GM23338 (cell line): ENCODE results near the gene CTNND2. TPM values are rescaled to one million over a fixed set of nuclear protein-coding genes. Genes with fewer than 3 reads are reported as not detected.

ENCODE experiments used
- ATAC-seq: fragments of 200-7000 bp; cut with Tn5 transposase; 3 replicates; pipeline ENCODE4 v1.9.1; 2020
- DNase-seq: peaks from one replicate; pipeline ENCODE4 v3.0.0-alpha.2; 2015; ENCODE audit warnings: low spot score
- H2AFZ ChIP-seq: fragments of 200-600 bp; sonication (generic); 2 replicates; pipeline ENCODE4 v1.8.0; 2016; ENCODE audit warnings: antibody characterized with exemption, mild to moderate bottlenecking, moderate library complexity
- H3F3A ChIP-seq: fragments of 200-600 bp; sonication (generic); replicated peaks from 2 replicates; pipeline ENCODE4 v1.8.0; 2017; ENCODE audit warnings: antibody characterized with exemption, mixed run types, low read depth
- H3K27ac ChIP-seq: fragments of 200-600 bp; sonication (generic); 2 replicates; pipeline ENCODE4 v1.6.1; 2016; ENCODE audit warnings: low read depth
- H3K27me3 ChIP-seq: fragments of 200-600 bp; sonication (generic); 2 replicates; pipeline ENCODE4 v1.8.0; 2016; ENCODE audit warnings: mild to moderate bottlenecking, mixed run types, moderate library complexity; ENCODE audit not compliant: insufficient read depth
- H3K36me3 ChIP-seq: fragments of 200-600 bp; sonication (generic); 2 replicates; pipeline ENCODE4 v1.8.0; 2016; ENCODE audit warnings: mild to moderate bottlenecking; ENCODE audit not compliant: insufficient read depth
- H3K4me1 ChIP-seq: fragments of 200-600 bp; sonication (generic); 2 replicates; pipeline ENCODE4 v1.8.0; 2016; ENCODE audit warnings: mild to moderate bottlenecking, moderate library complexity; ENCODE audit not compliant: insufficient read depth
- H3K4me2 ChIP-seq: fragments of 200-600 bp; sonication (generic); 2 replicates; pipeline ENCODE4 v1.7.1; 2017; ENCODE audit warnings: mixed run types
- H3K4me3 ChIP-seq: fragments of 200-600 bp; sonication (generic); 2 replicates; pipeline ENCODE4 v1.6.1; 2016; ENCODE audit warnings: mixed run types
- H3K79me2 ChIP-seq: fragments of 200-600 bp; sonication (generic); replicated peaks from 2 replicates; pipeline ENCODE4 v1.8.0; 2017; ENCODE audit warnings: mild to moderate bottlenecking; ENCODE audit not compliant: insufficient read depth
- H3K9me2 ChIP-seq: fragments of 200-600 bp; sonication (generic); 2 replicates; pipeline ENCODE4 v1.8.0; 2017; ENCODE audit not compliant: insufficient read depth
- H4K20me1 ChIP-seq: fragments of 200-600 bp; sonication (generic); replicated peaks from 2 replicates; pipeline ENCODE4 v1.8.0; 2017; ENCODE audit warnings: mild to moderate bottlenecking; ENCODE audit not compliant: insufficient read depth
- H3K27ac Mint-ChIP-seq: 2 replicates; pipeline ENCODE4 v1.8.0; 2020; ENCODE audit warnings: inconsistent platforms, mild to moderate bottlenecking, moderate library complexity, mixed read lengths
- H3K27me3 Mint-ChIP-seq: 3 replicates; pipeline ENCODE4 v1.8.0; 2022; ENCODE audit warnings: low read depth, mild to moderate bottlenecking, moderate library complexity, mixed read lengths, inconsistent platforms; ENCODE audit not compliant: insufficient read depth, poor library complexity
- H3K36me3 Mint-ChIP-seq: 3 replicates; pipeline ENCODE4 v1.8.0; 2021; ENCODE audit warnings: low read depth, mild to moderate bottlenecking, inconsistent platforms, moderate library complexity, mixed read lengths
- H3K4me1 Mint-ChIP-seq: 3 replicates; pipeline ENCODE4 v1.8.0; 2020; ENCODE audit warnings: mild to moderate bottlenecking, inconsistent platforms, mixed read lengths
- H3K4me3 Mint-ChIP-seq: 3 replicates; pipeline ENCODE4 v1.8.0; 2021; ENCODE audit warnings: moderate library complexity, mild to moderate bottlenecking, inconsistent platforms, mixed read lengths
- H3K9me3 Mint-ChIP-seq: 3 replicates; pipeline ENCODE4 v1.8.0; 2020; ENCODE audit warnings: moderate library complexity, mild to moderate bottlenecking, inconsistent platforms, mixed read lengths
- ETS1 ChIP-seq: IDR thresholded peaks from 2 replicates; pipeline ENCODE4 v1.6.1; 2016; ENCODE audit warnings: antibody characterized with exemption
- EZH2 ChIP-seq: fragments of 200-600 bp; sonication (generic); IDR thresholded peaks from one replicate; pipeline ENCODE4 v1.8.0; 2017; ENCODE audit warnings: antibody characterized with exemption, mild to moderate bottlenecking, low read depth; ENCODE audit not compliant: unreplicated experiment
- JUNB ChIP-seq: IDR thresholded peaks from one replicate; pipeline ENCODE4 v1.6.1; 2016; ENCODE audit warnings: antibody characterized with exemption; ENCODE audit not compliant: unreplicated experiment
- NANOG ChIP-seq: IDR thresholded peaks from 2 replicates; pipeline ENCODE4 v1.6.1; 2016; ENCODE audit warnings: antibody characterized with exemption, borderline replicate concordance
- POLR2AphosphoS5 ChIP-seq: IDR thresholded peaks from 2 replicates; pipeline ENCODE4 v1.6.1; 2016; ENCODE audit warnings: antibody characterized with exemption, low read depth
- REST ChIP-seq: IDR thresholded peaks from one replicate; pipeline ENCODE4 v1.6.1; 2018; ENCODE audit warnings: antibody characterized with exemption; ENCODE audit not compliant: unreplicated experiment
- STAT1 ChIP-seq: IDR thresholded peaks from one replicate; pipeline ENCODE4 v1.6.1; 2016; ENCODE audit warnings: antibody characterized with exemption; ENCODE audit not compliant: unreplicated experiment
- ZNF114 ChIP-seq: fragments of 250-450 bp; sonication (Bioruptor Pico); IDR thresholded peaks from 2 replicates; pipeline ENCODE4 v1.5.0; 2020; ENCODE audit warnings: mild to moderate bottlenecking, moderate library complexity
- ZNF331 ChIP-seq: fragments of 250-450 bp; sonication (Bioruptor Pico); IDR thresholded peaks from 2 replicates; pipeline ENCODE4 v1.5.0; 2020; ENCODE audit warnings: low read depth, mild to moderate bottlenecking, moderate library complexity
- polyA plus RNA-seq: library from polyadenylated mRNA; unstranded; fragments of >200 nt; fragmentation: Nextera tagmentation; extraction: Ambion mirVana; gene quantifications from 2 replicates; pipeline ENCODE4 v1.2.1, GENCODE V29; 2016
- total RNA-seq: library from RNA; depleted of rRNA; stranded (reverse); fragments of >200 nt; shearing (Covaris generic); gene quantifications from 2 replicates; pipeline ENCODE4 v1.2.3, GENCODE V29; 2014
- TF ChIP-seq, protein P1 (sequence below), 2 experiments: fragments of 200-600 bp in 1 of 2; sonication (generic) in 1 of 2; conservative IDR thresholded peaks; 2 replicates each; pipeline versions ENCODE4 v1.5.1 to v1.6.1; 2016 to 2017; ENCODE audit warnings: antibody characterized with exemption in 2 of 2, low read depth in 2 of 2, mild to moderate bottlenecking in 2 of 2, moderate library complexity in 1 of 2

CTNND2 gene
- total and polyA plus RNA-seq, 2 experiments from 2014 or later = 5.1 to 7.0 TPM

GRCh38 chr5:11181940-11182339 lies 722.3 kb downstream of the CTNND2 start:
- Histone ChIP-seq H3K4me3 (no peak overlapping the region), H4K20me1 (no peaks in the 10 kb centered on the region), H3K4me2 (no peak overlapping the region), H3K9me2 (0 out of 2 replicates have a peak, but pooled peaks cover 3% of the 10 kb centered on the region), H2AFZ (no peak overlapping the region), H3K79me2 (no peaks in the 10 kb centered on the region), H3K27me3 (no peaks in the 10 kb centered on the region), H3F3A (no peaks in the 10 kb centered on the region), H3K27ac (no peak overlapping the region), H3K4me1 (no peaks in the 10 kb centered on the region), H3K36me3 (no peaks in the 10 kb centered on the region)
- Mint-ChIP-seq H3K27ac (no peak overlapping the region), H3K27me3 (peaks cover 2% of the 10 kb centered on the region), H3K36me3 (no peaks in the 10 kb centered on the region), H3K4me3 (no peak overlapping the region), H3K4me1 (no peaks in the 10 kb centered on the region; the same call in 2 of the 3 replicates), H3K9me3 (0 out of 3 replicates have a peak, but pooled peaks cover 2% of the 10 kb centered on the region)
- ATAC-seq = no peak
- TF ChIP-seq ETS1 (no peak), JUNB (no peak), REST (no peak), STAT1 (no peak), EZH2 (no peak), POLR2AphosphoS5 (no peak), ZNF114 (CRISPR knock-in tag) (no peak), NANOG (no peak)
- TF ChIP-seq, protein P1, sequence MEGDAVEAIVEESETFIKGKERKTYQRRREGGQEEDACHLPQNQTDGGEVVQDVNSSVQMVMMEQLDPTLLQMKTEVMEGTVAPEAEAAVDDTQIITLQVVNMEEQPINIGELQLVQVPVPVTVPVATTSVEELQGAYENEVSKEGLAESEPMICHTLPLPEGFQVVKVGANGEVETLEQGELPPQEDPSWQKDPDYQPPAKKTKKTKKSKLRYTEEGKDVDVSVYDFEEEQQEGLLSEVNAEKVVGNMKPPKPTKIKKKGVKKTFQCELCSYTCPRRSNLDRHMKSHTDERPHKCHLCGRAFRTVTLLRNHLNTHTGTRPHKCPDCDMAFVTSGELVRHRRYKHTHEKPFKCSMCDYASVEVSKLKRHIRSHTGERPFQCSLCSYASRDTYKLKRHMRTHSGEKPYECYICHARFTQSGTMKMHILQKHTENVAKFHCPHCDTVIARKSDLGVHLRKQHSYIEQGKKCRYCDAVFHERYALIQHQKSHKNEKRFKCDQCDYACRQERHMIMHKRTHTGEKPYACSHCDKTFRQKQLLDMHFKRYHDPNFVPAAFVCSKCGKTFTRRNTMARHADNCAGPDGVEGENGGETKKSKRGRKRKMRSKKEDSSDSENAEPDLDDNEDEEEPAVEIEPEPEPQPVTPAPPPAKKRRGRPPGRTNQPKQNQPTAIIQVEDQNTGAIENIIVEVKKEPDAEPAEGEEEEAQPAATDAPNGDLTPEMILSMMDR (conservative IDR thresholded peaks at IDR 0.05; ENCODE audit: low read depth in 2 of 2) = no peak
- DNase-seq = no peak

GRCh38 chr5:11180890-11181289 lies 723.4 kb downstream of the CTNND2 start:
- H3K27ac Mint-ChIP-seq = no peak overlapping the region

More at GRCh38 chr5:11180890-11181289, 723.4 kb downstream of the CTNND2 start:
- 0 out of 3 replicates have a peak, but pooled peaks cover 2% of the 10 kb centered on the region for H3K9me3 Mint-ChIP-seq
- H3K36me3 Mint-ChIP-seq = no peaks in the 10 kb centered on the region
- H4K20me1 ChIP-seq = no peaks in the 10 kb centered on the region
- no peaks in the 10 kb centered on the region for H3K79me2 ChIP-seq
- peaks cover 4% of the 10 kb centered on the region for H3K4me1 Mint-ChIP-seq
- no peaks in the 10 kb centered on the region for H3K4me1 ChIP-seq
- H3K27me3 ChIP-seq = no peaks in the 10 kb centered on the region
- H3K27me3 Mint-ChIP-seq = peaks cover 2% of the 10 kb centered on the region
- H3K9me2 ChIP-seq = no peaks in the 10 kb centered on the region
- H3F3A ChIP-seq = no peaks in the 10 kb centered on the region
- no peaks in the 10 kb centered on the region for H3K36me3 ChIP-seq
- H2AFZ ChIP-seq = no peak overlapping the region
- H3K27ac ChIP-seq = no peak overlapping the region
- TF ChIP-seq, protein P1 (conservative IDR thresholded peaks at IDR 0.05; ENCODE audit: low read depth in 2 of 2) = no peak
- no peak for TF ChIP-seq ZNF331 (CRISPR knock-in tag)
- TF ChIP-seq EZH2 = no peak
- TF ChIP-seq POLR2AphosphoS5 = no peak
- no peak for TF ChIP-seq REST
- DNase-seq (no peak), ATAC-seq (no peak)
- H3K4me3 Mint-ChIP-seq = no peak overlapping the region
- no peak overlapping the region for H3K4me2 ChIP-seq
- H3K4me3 ChIP-seq = no peak overlapping the region
